A549 (cell line): ENCODE data around the gene MOCOS. TPM values are rescaled to one million over a fixed set of nuclear protein-coding genes. Genes with fewer than 3 reads are reported as not detected.

Experiments used
- ATAC-seq, 2 experiments: fragments of 200-7000 bp in 1 of 2; fragments of >200 bp in 1 of 2; cut with Nextera tagmentation in 1 of 2; cut with Tn5 transposase in 1 of 2; 3 replicates each; pipeline versions ENCODE4 v1.8.0 to v1.9.1; 2018 to 2020; ENCODE audit warnings: mild to moderate bottlenecking in 1 of 2, moderate library complexity in 1 of 2
- CTCF ChIA-PET: fragments of 300-600 bp; sonication (Branson Sonifier 250); formaldehyde crosslinking; extraction: SDS; loops from one replicate; lab custom pipeline; 2021; ENCODE audit warnings: antibody characterized with exemption, inconsistent platforms; lab: Yijun Ruan, JAX
- POLR2A ChIA-PET: fragments of 350-600 bp; formaldehyde crosslinking; extraction: SDS; loops from one replicate; lab custom pipeline; 2021; ENCODE audit warnings: antibody characterized with exemption, inconsistent platforms; lab: Yijun Ruan, JAX
- DNase-seq, 2 experiments: peaks; one replicate each; pipeline versions ENCODE4 v3.0.0 to v3.0.0-alpha.2; 2011 to 2016; ENCODE audit warnings: low read depth in 1 of 2, low spot score in 1 of 2
- FAIRE-seq: peaks from 2 replicates; lab custom pipeline; 2011; peaks lifted over from hg19 to GRCh38; lab: Jason Lieb, UNC
- H3K27ac ChIP-seq, 2 experiments: fragments of >200 bp; sonication (Bioruptor Twin); formaldehyde crosslinking; 3 replicates each; pipeline ENCODE4 v1.5.1; 2016 to 2017
- H3K4me1 ChIP-seq: fragments of >200 bp; sonication (Bioruptor Twin); formaldehyde crosslinking; 3 replicates; pipeline ENCODE4 v1.6.1; 2016
- H3K4me2 ChIP-seq: fragments of >200 bp; sonication (Bioruptor Twin); formaldehyde crosslinking; 3 replicates; pipeline ENCODE4 v1.6.1; 2016
- H3K4me3 ChIP-seq: fragments of >200 bp; sonication (Bioruptor Twin); formaldehyde crosslinking; 3 replicates; pipeline ENCODE4 v1.5.1; 2016
- H3K9me3 ChIP-seq: fragments of >200 bp; sonication (Bioruptor Twin); formaldehyde crosslinking; 3 replicates; pipeline ENCODE4 v1.6.1; 2016
- CBX2 ChIP-seq: fragments of 200-600 bp; sonication (generic); IDR thresholded peaks from 2 replicates; pipeline ENCODE4 v1.6.1; 2016; ENCODE audit warnings: low read depth, mild to moderate bottlenecking, borderline replicate concordance
- CBX8 ChIP-seq: fragments of 200-600 bp; sonication (generic); IDR thresholded peaks from 2 replicates; pipeline ENCODE4 v1.6.1; 2016
- CEBPB ChIP-seq, 2 experiments: fragments of >200 bp in 1 of 2; sonication (Bioruptor Twin) in 1 of 2; formaldehyde crosslinking in 1 of 2; IDR thresholded peaks; 2 replicates each; pipeline ENCODE4 v1.6.1; 2012 to 2016
- FOXS1 ChIP-seq: fragments of 250-450 bp; sonication (Bioruptor Pico); IDR thresholded peaks from 2 replicates; pipeline ENCODE4 v1.5.0; 2020; ENCODE audit warnings: mild to moderate bottlenecking, moderate library complexity
- GATA3 ChIP-seq: IDR thresholded peaks from 2 replicates; pipeline ENCODE4 v1.6.1; 2012; ENCODE audit warnings: borderline replicate concordance
- HDAC2 ChIP-seq: fragments of 200-600 bp; sonication (generic); IDR thresholded peaks from 2 replicates; pipeline ENCODE4 v1.6.1; 2016
- HEYL ChIP-seq: fragments of 250-450 bp; sonication (Bioruptor Pico); IDR thresholded peaks from 2 replicates; pipeline ENCODE4 v1.8.0; 2021; ENCODE audit warnings: mild to moderate bottlenecking, moderate library complexity
- HOXA7 ChIP-seq: fragments of 250-450 bp; sonication (Bioruptor Pico); IDR thresholded peaks from 2 replicates; pipeline ENCODE4 v1.5.0; 2020; ENCODE audit warnings: mild to moderate bottlenecking, moderate library complexity
- HOXB13 ChIP-seq: fragments of 250-450 bp; sonication (Bioruptor Pico); IDR thresholded peaks from 2 replicates; pipeline ENCODE4 v1.5.0; 2020; ENCODE audit warnings: low read depth, mild to moderate bottlenecking, moderate library complexity
- KDM5A ChIP-seq: fragments of 200-600 bp; sonication (generic); IDR thresholded peaks from 2 replicates; pipeline ENCODE4 v1.6.1; 2016; ENCODE audit warnings: antibody characterized with exemption, mild to moderate bottlenecking
- MAZ ChIP-seq: fragments of 150-350 bp; IDR thresholded peaks from 2 replicates; pipeline ENCODE4 v1.6.1; 2014; ENCODE audit warnings: antibody characterized with exemption, low read depth, low read length, borderline replicate concordance
- MYC ChIP-seq: IDR thresholded peaks from 2 replicates; pipeline ENCODE4 v1.6.1; 2012; ENCODE audit warnings: mild to moderate bottlenecking, inconsistent platforms, low read length, improper control_type of control experiment, borderline replicate concordance
- NFE2L2 ChIP-seq: fragments of 150-350 bp; conservative IDR thresholded peaks from 2 replicates; pipeline ENCODE4 v1.6.1; 2014; ENCODE audit warnings: low read length
- RAD21 ChIP-seq, 2 experiments: fragments of >200 bp in 1 of 2; sonication (Bioruptor Twin) in 1 of 2; formaldehyde crosslinking in 1 of 2; IDR thresholded peaks in 1 of 2; conservative IDR thresholded peaks in 1 of 2; 2 replicates in 1 of 2; 3 replicates in 1 of 2; pipeline ENCODE4 v1.6.1; 2012 to 2018; ENCODE audit warnings: inconsistent platforms in 1 of 2
- ZC3H11A ChIP-seq: fragments of 450-650 bp; IDR thresholded peaks from 2 replicates; pipeline ENCODE4 v1.6.1; 2014; ENCODE audit warnings: antibody characterized with exemption, mild to moderate bottlenecking
- ZFP36 ChIP-seq: fragments of 450-650 bp; IDR thresholded peaks from 2 replicates; pipeline ENCODE4 v1.6.1; 2014; ENCODE audit warnings: borderline replicate concordance; ENCODE audit not compliant: partially characterized antibody
- WGBS: methylation state at CpG from one replicate; pipeline ENCODE4 v1.1.6; 2017; ENCODE audit errors: missing lambda C conversion rate; 5-methylcytosine and 5-hydroxymethylcytosine counted together
- polyA plus RNA-seq, 4 experiments: library from polyadenylated mRNA; depleted of rRNA in 3 of 4; stranded (reverse); fragments of >200 nt; fragmentation: RNase III in 1 of 4; extraction: RNeasy Plus Mini Kit Qiagen cat#74134 plus additional on column Dnase treatment in 1 of 4; gene quantifications; 2 replicates in 3 of 4; 3 replicates in 1 of 4; pipeline ENCODE4 v1.2.3, GENCODE V29; 2011 to 2017
- TF ChIP-seq, protein P1 (sequence below): fragments of 200-600 bp; sonication (generic); IDR thresholded peaks from 2 replicates; pipeline ENCODE4 v1.6.1; 2016; ENCODE audit warnings: antibody characterized with exemption, mild to moderate bottlenecking, moderate library complexity
- TF ChIP-seq, protein P2 (sequence below): fragments of >200 bp; sonication (Bioruptor Twin); formaldehyde crosslinking; IDR thresholded peaks from 2 replicates; pipeline ENCODE4 v1.6.1; 2016
- TF ChIP-seq, protein P3 (sequence below): IDR thresholded peaks from 2 replicates; pipeline ENCODE4 v1.6.1; 2012
- TF ChIP-seq, protein P4 (sequence below): fragments of 250-450 bp; sonication (Bioruptor Pico); IDR thresholded peaks from 2 replicates; pipeline ENCODE4 v1.5.0; 2021; ENCODE audit warnings: mild to moderate bottlenecking, moderate library complexity, borderline replicate concordance
- TF ChIP-seq, protein P5 (sequence below): IDR thresholded peaks from 2 replicates; pipeline ENCODE4 v1.6.1; 2012; ENCODE audit warnings: low read depth, borderline replicate concordance
- TF ChIP-seq, protein P6 (sequence below): fragments of 150-350 bp; IDR thresholded peaks from 2 replicates; pipeline ENCODE4 v1.6.1; 2014; ENCODE audit warnings: low read depth, mild to moderate bottlenecking, low read length
- TF ChIP-seq, protein P7 (sequence below): fragments of 450-650 bp; IDR thresholded peaks from 2 replicates; pipeline ENCODE4 v1.6.1; 2014; ENCODE audit warnings: antibody characterized with exemption
- TF ChIP-seq, protein P8 (sequence below): fragments of 250-450 bp; sonication (Bioruptor Pico); IDR thresholded peaks from 2 replicates; pipeline ENCODE4 v1.5.0; 2020; ENCODE audit warnings: low read depth, mild to moderate bottlenecking, moderate library complexity

Gene MOCOS
- polyA plus RNA-seq, 2 of the 4 experiments (the other 2 are of a cell fraction): 2.7 to 8.1 TPM

DNA sequence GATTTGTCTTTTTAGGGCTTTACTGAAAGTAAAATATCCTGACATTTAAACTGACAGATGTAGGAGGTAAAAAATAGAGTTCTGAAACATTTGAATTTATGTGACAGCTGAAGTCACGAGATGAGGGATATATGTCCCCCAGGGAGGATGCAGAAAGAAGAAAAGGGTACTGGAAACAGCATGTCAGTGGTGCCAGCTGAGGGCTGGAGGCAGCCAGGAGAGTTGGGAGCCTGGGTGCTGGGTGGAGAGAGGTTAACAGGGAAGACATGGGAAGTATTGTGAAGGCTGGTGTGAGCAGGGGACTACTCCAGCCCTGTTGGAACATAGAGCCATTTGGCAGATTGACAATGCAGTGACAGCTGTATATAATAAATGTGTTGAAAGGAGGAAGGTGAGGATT is 11.8 kb upstream of the MOCOS start:
- TF ChIP-seq MYC (no peak), HOXB13 (CRISPR knock-in tag) (no peak), KDM5A (no peak), NFE2L2 (no peak), ZC3H11A (no peak), RAD21 (conservative IDR thresholded peaks at IDR 0.05 in 1 of 2, IDR thresholded peaks at IDR 0.05 in 1 of 2) (no peak), HDAC2 (no peak), CBX8 (no peak)
- TF ChIP-seq, protein P1, sequence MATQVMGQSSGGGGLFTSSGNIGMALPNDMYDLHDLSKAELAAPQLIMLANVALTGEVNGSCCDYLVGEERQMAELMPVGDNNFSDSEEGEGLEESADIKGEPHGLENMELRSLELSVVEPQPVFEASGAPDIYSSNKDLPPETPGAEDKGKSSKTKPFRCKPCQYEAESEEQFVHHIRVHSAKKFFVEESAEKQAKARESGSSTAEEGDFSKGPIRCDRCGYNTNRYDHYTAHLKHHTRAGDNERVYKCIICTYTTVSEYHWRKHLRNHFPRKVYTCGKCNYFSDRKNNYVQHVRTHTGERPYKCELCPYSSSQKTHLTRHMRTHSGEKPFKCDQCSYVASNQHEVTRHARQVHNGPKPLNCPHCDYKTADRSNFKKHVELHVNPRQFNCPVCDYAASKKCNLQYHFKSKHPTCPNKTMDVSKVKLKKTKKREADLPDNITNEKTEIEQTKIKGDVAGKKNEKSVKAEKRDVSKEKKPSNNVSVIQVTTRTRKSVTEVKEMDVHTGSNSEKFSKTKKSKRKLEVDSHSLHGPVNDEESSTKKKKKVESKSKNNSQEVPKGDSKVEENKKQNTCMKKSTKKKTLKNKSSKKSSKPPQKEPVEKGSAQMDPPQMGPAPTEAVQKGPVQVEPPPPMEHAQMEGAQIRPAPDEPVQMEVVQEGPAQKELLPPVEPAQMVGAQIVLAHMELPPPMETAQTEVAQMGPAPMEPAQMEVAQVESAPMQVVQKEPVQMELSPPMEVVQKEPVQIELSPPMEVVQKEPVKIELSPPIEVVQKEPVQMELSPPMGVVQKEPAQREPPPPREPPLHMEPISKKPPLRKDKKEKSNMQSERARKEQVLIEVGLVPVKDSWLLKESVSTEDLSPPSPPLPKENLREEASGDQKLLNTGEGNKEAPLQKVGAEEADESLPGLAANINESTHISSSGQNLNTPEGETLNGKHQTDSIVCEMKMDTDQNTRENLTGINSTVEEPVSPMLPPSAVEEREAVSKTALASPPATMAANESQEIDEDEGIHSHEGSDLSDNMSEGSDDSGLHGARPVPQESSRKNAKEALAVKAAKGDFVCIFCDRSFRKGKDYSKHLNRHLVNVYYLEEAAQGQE: no peak
- TF ChIP-seq, protein P2, sequence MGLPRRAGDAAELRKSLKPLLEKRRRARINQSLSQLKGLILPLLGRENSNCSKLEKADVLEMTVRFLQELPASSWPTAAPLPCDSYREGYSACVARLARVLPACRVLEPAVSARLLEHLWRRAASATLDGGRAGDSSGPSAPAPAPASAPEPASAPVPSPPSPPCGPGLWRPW: no peak
- TF ChIP-seq, protein P3, sequence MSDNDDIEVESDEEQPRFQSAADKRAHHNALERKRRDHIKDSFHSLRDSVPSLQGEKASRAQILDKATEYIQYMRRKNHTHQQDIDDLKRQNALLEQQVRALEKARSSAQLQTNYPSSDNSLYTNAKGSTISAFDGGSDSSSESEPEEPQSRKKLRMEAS: no peak
- TF ChIP-seq, protein P4, sequence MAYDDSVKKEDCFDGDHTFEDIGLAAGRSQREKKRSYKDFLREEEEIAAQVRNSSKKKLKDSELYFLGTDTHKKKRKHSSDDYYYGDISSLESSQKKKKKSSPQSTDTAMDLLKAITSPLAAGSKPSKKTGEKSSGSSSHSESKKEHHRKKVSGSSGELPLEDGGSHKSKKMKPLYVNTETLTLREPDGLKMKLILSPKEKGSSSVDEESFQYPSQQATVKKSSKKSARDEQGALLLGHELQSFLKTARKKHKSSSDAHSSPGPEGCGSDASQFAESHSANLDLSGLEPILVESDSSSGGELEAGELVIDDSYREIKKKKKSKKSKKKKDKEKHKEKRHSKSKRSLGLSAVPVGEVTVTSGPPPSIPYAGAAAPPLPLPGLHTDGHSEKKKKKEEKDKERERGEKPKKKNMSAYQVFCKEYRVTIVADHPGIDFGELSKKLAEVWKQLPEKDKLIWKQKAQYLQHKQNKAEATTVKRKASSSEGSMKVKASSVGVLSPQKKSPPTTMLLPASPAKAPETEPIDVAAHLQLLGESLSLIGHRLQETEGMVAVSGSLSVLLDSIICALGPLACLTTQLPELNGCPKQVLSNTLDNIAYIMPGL (CRISPR knock-in tag): no peak
- TF ChIP-seq, protein P5, sequence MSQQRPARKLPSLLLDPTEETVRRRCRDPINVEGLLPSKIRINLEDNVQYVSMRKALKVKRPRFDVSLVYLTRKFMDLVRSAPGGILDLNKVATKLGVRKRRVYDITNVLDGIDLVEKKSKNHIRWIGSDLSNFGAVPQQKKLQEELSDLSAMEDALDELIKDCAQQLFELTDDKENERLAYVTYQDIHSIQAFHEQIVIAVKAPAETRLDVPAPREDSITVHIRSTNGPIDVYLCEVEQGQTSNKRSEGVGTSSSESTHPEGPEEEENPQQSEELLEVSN: no peak
- TF ChIP-seq, protein P6, sequence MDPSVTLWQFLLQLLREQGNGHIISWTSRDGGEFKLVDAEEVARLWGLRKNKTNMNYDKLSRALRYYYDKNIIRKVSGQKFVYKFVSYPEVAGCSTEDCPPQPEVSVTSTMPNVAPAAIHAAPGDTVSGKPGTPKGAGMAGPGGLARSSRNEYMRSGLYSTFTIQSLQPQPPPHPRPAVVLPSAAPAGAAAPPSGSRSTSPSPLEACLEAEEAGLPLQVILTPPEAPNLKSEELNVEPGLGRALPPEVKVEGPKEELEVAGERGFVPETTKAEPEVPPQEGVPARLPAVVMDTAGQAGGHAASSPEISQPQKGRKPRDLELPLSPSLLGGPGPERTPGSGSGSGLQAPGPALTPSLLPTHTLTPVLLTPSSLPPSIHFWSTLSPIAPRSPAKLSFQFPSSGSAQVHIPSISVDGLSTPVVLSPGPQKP: no peak
- H3K27ac ChIP-seq: no peak overlapping the region
- no peak for ATAC-seq
- ChIA-PET CTCF (interaction anchor here (0.6 to 1.1 kb wide), 3 partner anchors 31 to 205 kb away, joined by 3 read pairs; no protein-coding TSS in a partner anchor), POLR2A (interaction anchor here (0.6 kb wide), 1 partner anchor 15 kb away, joined by 3 read pairs; no protein-coding TSS in a partner anchor)
- DNase-seq: no peak
- no peak overlapping the region for H3K4me2 ChIP-seq
- 100% methylated on average over 1 of the region's 1 CpG for WGBS
- no peaks in the 10 kb centered on the region for H3K4me1 ChIP-seq
- FAIRE-seq: no peak
- H3K9me3 ChIP-seq: no peaks in the 10 kb centered on the region
- no peak overlapping the region for H3K4me3 ChIP-seq

DNA sequence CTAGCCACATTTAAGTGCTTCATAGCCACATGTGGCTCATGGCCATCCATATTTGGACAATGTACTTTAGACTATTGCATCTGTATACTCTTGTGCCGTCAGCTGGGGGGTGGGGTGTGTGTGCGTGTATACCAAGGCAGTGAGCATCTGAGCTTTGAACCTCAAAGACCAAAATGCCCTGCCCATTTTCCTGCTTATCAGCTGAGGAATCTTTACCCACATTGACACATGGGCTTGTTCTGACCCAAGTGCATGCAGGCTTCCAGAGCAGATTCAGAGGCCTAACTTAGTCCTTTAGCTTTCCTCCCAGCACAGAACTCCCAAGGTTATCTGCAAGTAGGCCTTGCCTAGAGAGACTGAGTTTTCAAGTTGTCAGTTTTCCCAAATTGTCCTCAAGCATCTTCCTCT is 11.1 kb upstream of the MOCOS start:
- ATAC-seq: no peak
- CTCF ChIA-PET: interaction anchor here (0.8 to 1.1 kb wide), 2 partner anchors 32 to 80 kb away, joined by 3 read pairs; no protein-coding TSS in a partner anchor
- 85% methylated on average over 2 of the region's 2 CpGs for WGBS
- no peaks in the 10 kb centered on the region for H3K9me3 ChIP-seq
- no peak for DNase-seq
- no peak overlapping the region for H3K4me2 ChIP-seq
- no peaks in the 10 kb centered on the region for H3K4me1 ChIP-seq
- no peak for FAIRE-seq
- POLR2A ChIA-PET: interaction anchor here (0.6 kb wide), 1 partner anchor 15 kb away, joined by 3 read pairs; no protein-coding TSS in a partner anchor
- H3K4me3 ChIP-seq: no peak overlapping the region
- H3K27ac ChIP-seq: no peak overlapping the region
- TF ChIP-seq GATA3 (no peak), HEYL (CRISPR knock-in tag) (no peak), KDM5A (no peak), FOXS1 (CRISPR knock-in tag) (no peak), CEBPB (IDR thresholded peaks at IDR 0.05) (no peak), ZFP36 (no peak), MAZ (no peak), CBX2 (no peak), HOXA7 (no peak)
- TF ChIP-seq, protein P7, sequence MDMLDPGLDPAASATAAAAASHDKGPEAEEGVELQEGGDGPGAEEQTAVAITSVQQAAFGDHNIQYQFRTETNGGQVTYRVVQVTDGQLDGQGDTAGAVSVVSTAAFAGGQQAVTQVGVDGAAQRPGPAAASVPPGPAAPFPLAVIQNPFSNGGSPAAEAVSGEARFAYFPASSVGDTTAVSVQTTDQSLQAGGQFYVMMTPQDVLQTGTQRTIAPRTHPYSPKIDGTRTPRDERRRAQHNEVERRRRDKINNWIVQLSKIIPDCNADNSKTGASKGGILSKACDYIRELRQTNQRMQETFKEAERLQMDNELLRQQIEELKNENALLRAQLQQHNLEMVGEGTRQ: no peak
- TF ChIP-seq, protein P8, sequence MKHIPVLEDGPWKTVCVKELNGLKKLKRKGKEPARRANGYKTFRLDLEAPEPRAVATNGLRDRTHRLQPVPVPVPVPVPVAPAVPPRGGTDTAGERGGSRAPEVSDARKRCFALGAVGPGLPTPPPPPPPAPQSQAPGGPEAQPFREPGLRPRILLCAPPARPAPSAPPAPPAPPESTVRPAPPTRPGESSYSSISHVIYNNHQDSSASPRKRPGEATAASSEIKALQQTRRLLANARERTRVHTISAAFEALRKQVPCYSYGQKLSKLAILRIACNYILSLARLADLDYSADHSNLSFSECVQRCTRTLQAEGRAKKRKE (CRISPR knock-in tag): no peak
- TF ChIP-seq, protein P3: no peak
